ENCODE measurements around the gene FGF3.
A peak's percentile ranks its signal among the peaks of the same experiment; 100 is the strongest.

FGF3 gene

DNA sequence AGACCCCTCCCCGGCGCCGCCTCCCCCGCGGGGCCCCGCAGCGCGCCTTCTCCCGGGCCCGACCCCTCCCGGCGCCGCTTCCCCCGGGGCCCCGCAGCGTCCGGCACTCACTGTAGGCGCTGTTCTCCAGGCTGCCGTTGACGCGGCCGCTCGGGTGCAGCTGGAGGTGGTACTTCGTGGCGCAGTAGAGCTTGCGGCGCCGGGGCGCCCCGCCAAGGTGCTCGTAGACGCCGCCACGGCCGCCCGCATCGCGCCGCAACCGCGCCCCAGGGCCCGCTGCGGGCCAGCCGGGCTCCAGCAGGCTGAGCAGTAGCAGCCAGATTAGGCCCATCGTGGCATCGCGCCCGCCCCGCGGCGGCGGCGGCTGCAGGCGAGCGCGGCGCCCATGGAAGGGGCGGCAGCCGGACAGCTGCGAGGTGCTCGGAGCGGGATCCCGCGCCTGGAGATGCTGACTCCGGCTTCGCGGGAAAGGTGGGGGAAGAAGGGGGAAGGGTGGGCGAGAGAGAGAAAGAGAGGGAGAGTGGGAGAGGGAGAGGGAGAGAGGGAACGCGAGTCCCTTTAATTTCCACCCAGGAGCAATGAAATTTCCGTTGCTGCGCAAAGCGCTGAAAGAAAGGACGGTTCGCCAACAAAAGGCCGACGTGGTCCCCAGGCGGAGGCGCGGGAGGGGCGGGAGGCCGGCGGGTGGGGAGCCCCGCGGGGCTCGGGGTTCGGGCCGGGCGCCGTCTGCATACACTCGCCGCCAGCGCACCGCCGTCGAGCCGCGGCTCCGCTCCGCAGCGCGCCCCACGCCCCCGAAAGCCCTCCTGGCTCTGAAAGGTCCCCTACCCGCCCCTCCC, at the start of gene FGF3:
Gene FGF3 (minus strand): TSS at position 814 of the 839 bp plus-strand sequence. CDS start 483 bp downstream, at position 331.
- DNase-seq (ENCODE audit: low read depth), result no peak

- no peak for DNase-seq (ENCODE audit: low read depth)
These were observed 49.7 kb upstream of the FGF3 start for GRCh38 chr11:69868871-69869270.

- no peak for DNase-seq (ENCODE audit: low read depth)
These were observed 49.0 kb upstream of the FGF3 start for GRCh38 chr11:69868006-69868810.

- peak; percentile 46 for DNase-seq (ENCODE audit: low read depth)
These were observed 48.1 kb upstream of the FGF3 start for GRCh38 chr11:69867076-69868005.

- DNase-seq (ENCODE audit: low read depth), result no peak
These were observed 47.4 kb upstream of the FGF3 start for GRCh38 chr11:69866648-69867047.

DNA sequence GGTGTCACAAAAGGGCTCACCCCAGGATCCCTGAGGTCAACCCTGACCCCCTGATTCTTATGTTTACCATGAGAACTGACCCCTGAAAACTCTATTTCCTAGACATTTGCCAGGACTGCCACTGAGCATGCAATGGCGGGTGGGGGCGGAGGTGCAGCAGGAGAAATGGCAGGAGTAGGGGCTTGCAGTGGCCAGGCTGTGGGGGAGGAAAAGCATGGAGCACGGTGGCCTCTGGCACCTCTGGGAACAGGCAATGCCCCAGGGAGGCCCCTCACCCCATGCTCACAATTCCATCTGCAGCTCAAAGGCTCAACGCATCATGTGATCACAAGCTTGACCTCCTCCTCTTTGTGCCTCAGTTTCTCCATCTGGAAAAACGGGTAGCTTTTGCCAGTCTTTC, 46.5 kb upstream of the FGF3 start:
- no peak for DNase-seq (ENCODE audit: low read depth)

DNA sequence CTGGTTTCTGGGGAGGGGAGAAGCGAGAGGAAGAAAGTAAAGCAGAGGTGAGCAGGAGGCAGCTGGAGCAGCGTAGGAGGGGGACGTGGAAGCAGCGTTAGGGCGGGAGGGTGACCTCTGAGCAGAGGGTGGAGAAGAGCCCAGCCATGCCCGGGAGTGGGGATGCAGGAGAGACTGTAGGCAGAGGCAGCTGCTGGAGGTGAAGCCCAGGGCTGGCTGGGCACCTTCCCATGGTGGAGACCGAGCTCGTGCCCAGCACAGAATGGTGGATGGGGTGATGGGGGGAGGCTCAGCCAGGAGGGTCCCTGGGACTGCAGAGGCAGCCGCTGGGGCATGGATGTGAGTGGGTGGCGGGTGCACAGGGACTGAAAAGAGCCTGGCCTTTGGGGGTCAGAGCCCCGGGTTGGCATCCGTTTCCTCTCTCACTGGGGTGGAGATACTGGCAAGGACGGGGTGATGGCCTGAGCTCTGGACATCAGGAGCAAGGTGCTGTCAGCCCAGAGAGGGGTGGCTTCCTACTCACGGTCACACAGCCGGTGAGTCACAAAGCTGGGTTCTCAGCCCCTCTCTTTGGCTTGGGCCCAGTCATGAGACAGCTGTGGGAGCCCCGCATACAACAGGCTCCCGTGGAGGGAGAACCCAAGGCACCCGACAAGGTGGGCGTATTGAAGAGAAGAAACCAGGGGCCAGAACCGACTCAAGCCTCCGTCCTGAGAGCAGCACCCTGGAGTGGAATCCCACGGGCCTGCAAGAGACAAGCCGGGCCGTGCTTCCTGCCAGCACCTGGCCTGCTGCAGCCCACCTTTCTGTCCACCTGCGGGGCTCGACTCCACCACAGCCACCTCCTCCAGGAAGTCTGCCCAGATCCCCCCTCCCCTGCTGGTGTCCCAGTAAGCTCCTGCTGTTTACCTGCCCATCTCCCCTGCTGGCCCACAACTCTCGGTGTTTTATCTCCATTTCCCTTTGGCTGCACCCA, 45.8 kb upstream of the FGF3 start:
- DNase-seq (ENCODE audit: low read depth), result no peak

DNA sequence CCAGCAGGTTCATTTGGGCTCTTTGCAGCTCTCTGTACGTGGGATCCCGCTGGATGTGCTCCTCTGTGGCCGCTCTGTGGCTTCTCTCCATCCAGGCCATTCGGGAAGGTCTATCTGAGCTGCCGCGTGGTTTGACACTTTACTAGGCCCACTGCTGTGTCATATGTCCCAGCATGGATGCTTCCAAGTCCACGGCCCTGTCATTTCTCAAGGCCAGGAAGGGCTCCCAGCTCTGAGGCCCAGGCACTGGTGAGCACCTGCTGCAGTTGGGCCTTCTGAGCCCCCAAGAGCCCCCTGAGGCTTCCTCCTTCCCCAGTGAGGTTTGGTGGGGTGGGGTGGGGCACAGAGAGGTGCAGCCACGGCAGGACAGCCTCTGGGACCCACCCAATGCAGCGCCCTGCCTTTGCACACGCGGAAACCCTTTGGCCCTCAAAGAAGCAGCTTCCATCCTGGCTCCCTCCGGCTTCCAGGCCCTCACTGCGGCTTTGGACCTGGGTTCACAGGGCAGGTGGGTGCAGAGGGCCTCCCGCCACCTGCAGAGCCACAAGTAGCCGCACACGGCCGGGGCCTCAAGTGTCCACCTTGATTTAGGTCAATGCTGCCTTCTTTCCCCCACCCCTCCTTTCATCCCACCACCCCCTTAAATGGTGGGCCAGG, 44.5 kb upstream of the FGF3 start:
- no peak for DNase-seq (ENCODE audit: low read depth)

DNA sequence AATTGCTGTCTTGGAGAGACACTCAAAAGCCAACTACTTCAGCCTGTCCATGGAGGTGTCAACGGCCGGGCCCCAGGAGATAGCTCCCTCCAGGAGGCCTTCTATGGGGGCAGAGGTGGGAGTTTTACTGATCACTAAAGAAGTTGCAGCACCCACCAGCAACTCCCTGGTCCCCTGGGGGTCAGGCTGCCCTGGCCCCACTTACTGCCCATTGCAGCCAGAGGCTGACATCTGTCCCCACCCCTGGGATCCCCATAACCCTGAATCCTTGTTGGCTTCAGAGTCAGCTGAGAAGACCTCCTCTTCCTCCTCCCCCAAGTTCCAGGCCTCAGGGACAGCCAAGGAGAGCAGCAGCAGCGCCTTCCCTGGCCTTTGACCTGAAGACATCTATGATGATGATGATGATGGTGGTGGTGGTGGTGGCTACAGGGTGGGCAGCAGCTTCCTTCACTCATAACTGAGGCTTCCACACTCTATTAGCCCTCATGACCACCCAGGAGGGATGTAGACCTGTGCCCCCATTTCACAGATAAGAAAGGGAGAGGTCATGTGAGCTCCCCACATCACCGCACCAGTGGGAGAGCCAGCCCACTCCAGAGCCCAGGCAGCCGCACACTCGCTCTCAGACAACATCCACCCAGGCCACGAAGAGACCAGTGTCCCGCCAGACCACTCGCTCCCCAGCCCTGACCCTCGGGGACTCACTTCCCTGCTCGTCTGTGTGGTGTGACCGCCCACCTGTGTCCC, 43.8 kb upstream of the FGF3 start:
- DNase-seq (ENCODE audit: low read depth), result no peak

DNA sequence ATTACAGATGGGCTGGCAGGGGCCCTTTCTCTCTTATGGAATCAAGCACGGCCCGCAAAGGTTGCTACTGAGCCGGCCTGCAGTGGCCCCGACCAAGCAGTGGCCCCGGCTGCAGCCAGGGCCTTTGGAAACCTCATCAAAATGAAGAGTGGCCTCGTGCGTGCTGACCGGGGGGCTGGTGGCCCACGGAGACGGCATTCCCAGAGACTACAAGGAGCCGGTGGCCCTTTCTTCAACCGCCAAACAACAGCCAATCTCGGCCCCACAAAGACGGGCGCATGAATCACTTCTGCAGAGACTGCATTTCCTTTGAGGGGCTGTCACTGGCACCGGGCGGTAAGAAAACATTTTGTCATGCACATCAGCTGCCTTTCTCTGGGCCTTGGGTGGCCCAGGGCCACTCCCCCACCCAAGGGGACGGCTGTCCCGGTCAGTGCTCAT, 43.1 kb upstream of the FGF3 start:
- DNase-seq (ENCODE audit: low read depth), result no peak

DNA sequence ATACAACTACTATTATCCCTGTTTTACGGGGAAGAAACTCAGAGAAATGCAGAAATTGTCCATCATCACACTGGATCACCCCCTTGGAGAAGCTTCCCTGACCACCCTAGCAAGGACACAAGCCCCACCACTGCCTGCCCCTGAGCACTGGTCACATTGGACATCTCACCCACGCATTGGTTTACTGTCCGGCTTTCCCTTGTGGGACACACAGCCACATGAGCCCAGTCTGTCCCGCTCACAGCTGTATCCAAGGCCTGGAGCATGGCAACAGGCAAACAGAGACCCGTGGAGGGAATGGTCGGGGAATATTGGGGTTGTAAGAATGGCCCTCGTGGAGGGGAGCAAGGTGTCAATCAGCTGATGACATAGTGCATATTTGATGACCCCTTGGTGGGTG, 42.7 kb upstream of the FGF3 start:
- DNase-seq (ENCODE audit: low read depth), result no peak

- no peak for DNase-seq (ENCODE audit: low read depth)
These were observed 41.7 kb upstream of the FGF3 start for GRCh38 chr11:69860796-69861445.

GRCh38 chr11:69860244-69860643, 41.0 kb upstream of the FGF3 start:
- no peak for DNase-seq (ENCODE audit: low read depth)

DNA sequence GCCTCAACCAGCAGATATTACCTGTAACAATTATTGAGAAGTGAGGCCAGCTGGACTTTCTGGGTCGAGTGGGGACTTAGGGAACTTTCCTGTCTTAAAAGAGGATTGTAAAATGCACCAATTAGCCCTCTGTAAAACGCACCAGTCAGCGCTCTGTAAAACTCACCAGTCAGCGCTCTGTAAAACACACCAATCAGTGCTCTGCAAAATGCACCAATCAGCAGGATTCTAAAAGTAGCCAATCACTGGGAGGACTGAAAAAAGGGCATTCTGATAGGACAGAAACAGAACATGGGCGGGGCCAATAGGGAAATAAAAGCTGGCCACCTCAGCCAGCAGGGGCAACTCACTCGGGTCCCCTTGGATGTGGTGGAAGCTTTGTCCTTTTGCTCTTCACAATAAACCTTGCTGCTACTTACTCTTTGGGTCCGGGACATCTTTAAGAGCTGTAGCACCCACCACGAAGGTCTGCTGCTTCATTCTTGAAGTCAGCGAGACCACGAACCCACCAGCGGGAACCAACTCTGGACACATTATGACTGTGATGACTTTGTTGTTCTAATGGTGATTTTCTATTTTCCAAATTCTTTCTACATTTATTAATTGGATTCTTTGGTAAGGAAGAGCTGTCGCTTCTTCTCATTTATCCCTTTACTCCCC, 40.2 kb upstream of the FGF3 start:
- no peak for DNase-seq (ENCODE audit: low read depth)

DNA sequence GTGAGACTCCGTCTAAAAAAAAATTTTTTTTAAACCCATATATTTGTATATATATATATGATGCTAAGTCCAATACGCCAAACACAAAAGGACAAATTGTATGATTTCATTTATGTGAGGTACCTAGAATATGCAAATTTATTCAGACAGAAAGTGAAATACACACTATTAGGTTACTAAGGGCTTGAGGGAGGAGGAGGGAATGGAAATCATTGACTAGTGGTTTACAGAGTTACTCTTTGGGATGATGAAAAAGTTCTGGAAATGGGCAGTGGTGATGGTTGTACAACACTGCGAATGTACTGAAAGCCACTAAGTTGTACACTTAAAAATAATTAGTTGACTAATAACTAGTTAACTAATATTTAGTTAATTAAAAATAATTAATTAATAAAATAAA, 36.2 kb upstream of the FGF3 start:
- DNase-seq (ENCODE audit: low read depth), result no peak

- DNase-seq (ENCODE audit: low read depth), result peak; percentile 49
These were observed 35.5 kb upstream of the FGF3 start for GRCh38 chr11:69854713-69855112.

GRCh38 chr11:69852056-69852455, 32.8 kb upstream of the FGF3 start:
- DNase-seq (ENCODE audit: low read depth), result no peak

DNA sequence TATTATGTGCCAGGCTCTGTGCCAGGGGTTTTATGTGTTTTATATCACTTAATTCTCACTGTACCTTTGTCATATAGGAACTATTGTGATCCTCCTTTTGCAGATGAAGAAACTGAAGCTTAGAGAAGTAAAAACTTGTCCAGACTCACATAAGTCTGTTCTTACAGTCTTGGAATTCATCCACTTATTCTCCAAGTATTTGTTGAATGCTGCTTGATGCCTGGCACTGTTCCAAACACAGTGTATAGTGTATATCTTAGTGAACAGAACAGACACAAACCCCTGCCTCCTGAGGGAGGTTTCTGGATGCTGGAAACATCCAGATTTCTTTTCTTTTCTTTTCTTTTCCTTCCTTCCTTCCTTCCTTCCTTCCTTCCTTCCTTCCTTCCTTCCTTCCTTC, 29.0 kb upstream of the FGF3 start:
- DNase-seq (ENCODE audit: low read depth), result no peak

DNA sequence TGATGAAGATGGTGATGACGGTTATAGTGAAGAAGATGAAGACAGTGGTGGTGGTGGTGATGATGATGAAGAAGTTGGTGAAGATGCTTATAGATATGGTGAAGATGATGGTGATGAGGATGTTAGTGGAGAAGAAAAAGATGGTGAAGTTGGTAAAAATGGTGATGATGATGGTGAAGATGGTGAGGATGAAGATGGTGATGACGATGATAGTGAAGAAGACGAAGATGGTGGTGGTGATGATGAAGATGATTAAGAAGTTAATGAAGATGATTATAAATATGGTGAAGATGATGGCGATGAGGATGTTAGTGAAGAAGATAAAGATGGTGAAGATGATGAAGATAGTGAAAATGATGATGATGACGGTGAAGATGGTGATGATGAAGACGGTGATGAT, 25.2 kb upstream of the FGF3 start:
- no peak for DNase-seq (ENCODE audit: low read depth)
